Stimulated activated CD4-positive, alpha-beta T cell treated with anti-CD3 and anti-CD28 coated beads, Interleukin-2, amount 100 ng/mL, for 48 hours (primary cell): Measurements from ENCODE around the gene SEMA4F.

ENCODE experiments used
- DNase-seq, 2 donors: peaks; one replicate each; pipeline ENCODE4 v3.0.0-alpha.2; 2020

SEMA4F gene

GRCh38 chr2:74708883-74709282 is 54.8 kb downstream of the SEMA4F start:
- DNase-seq: no peak

DNA sequence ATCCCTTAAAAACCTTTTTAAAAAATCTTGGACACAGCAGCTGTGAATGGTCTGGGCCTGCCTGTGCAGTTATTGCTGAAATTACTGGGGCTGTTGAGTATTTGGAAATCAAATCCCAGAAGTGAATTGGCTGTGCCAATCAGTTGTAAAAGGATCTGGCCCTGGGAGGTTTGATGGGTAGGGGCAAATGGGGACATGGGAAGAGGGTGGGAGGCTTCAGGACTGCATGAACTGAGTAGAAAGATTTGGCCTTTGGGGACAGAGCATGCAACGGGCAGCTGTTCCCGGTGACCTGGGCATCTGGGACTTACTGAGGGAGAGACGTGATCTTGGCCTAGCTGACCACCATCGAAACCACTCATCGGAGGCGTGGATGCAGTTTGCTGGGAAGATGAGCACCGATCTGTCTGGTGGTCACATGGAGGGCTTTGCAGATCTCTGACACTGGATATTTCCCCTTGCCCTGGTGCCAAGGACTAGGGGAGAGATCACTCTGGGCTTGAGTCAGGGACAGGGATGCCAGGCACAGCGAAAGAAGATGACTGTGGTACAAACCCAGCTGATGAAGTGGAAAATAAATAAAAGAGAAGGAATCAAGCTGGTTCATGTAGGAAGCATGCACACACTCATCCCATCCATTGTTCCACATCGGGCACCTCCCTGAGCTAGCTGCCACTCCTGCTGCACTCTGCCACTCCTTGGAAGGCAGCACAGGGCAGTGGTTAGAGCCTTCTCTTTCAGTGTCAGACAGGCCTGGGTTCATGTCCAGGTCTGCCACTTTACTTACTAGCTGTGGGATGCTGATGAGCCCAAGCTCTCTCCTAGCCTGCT is 58.4 kb downstream of the SEMA4F start:
- DNase-seq: no peak

DNA sequence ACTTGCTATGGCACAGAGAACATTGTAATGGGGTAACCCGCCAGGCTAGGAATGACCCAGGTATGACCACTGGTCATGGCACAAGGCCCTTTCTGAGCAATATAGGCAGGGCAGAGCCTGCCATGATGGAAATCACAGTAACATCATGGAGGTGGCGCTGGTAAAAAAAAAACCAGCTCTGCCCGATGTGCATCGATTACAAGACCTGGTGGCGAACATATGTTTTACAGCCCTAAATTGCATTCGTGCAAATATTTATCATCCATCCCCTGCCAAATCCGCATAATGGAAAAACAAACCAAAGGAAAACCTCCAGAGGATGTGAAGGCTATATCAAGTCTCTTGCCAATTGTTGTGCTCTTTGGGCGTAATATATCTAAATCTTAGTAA is 60.6 kb downstream of the SEMA4F start:
- no peak for DNase-seq

DNA sequence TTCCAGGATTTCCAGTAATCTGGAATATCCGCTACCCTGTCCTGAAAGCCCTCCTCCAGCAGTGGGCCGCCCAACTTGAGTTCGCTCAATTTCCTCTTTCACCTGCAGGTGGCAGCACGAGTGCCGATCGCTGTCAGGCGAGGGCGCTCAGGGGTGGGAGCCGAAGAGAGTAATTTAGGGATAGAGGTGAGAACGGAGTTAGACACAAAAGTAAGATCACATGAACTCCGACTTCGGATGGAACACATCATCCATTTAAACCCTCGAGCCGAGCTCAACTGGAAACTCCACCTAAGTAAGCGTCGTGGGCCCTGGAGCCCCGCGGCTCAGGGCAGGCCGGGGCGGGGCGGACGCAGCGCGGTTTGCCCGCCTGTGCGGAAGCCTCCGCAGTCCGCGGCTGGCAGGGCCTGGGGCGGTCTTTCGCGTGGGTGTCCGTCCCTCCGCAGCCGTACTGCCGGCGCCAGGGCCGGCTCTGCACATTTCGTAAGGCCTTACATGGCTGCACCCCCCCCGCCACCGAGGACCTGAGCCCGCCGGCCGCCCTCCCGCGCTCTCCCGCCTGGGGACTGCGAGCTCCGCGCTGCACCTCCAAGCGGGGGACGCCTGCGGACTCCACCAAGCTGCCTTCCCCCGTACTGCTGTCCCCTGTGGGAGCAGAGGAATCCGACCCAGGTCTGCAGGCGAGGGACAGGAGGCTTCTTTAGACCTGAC is 61.2 kb downstream of the SEMA4F start:
- DNase-seq: peak; percentile 84 to 85

DNA sequence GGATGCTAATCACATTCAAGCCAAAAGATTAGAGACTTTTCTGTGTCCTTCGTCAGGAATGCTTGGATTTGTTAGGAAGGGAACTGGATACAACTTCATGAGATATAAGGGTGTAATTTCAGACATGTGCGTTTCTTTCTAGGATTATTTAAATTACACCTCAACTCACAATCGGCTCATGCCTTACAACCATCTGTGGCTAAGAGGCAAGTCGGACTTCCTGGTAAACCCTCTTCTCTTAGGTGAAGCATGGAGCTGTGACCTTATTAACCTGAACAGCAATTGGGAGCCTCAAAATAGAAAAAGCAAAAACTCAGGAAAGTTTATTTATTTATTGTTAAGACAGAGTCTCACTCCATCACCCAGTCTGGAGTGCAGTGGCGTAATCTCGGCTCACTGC is 61.8 kb downstream of the SEMA4F start:
- DNase-seq: no peak

DNA sequence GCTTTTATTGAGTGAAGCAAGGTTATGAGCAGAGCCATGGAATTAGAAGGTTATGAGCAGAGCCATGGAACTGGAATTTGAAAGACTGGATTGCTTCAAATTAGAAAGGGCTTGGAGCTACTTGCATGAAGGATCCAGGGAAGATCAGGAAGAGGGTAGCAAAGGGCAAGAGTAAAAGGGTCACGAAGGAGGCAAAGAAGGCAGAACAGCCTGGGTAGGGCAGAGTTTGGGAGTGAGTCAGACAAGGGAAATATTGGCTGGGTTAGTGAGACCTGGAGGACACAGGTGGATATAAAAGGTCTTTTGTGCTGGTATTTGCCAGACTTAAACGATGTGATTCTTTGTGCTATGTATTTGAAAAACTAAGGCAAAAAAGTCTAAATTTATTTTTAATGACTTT is 65.0 kb downstream of the SEMA4F start:
- no peak for DNase-seq

- DNase-seq: no peak
Observed at GRCh38 chr2:74721316-74721715, 67.3 kb downstream of the SEMA4F start.

GRCh38 chr2:74724496-74724895 is 70.4 kb downstream of the SEMA4F start:
- no peak for DNase-seq

GRCh38 chr2:74725287-74725686 is 71.2 kb downstream of the SEMA4F start:
- no peak for DNase-seq

- DNase-seq: no peak
Observed at GRCh38 chr2:74728842-74729241, 74.8 kb downstream of the SEMA4F start.

GRCh38 chr2:74730530-74730929 is 76.5 kb downstream of the SEMA4F start:
- no peak for DNase-seq
